ENCODE measurements around the gene COL25A1.

COL25A1 gene

GRCh38 chr4:108799306-108799705 is 503.2 kb downstream of the COL25A1 start:
- no peak for DNase-seq

- no peak for DNase-seq
Measured at GRCh38 chr4:108796173-108796572, 506.3 kb downstream of the COL25A1 start.

- DNase-seq = no peak
Measured at GRCh38 chr4:108795733-108796132, 506.7 kb downstream of the COL25A1 start.

- no peak for DNase-seq
Measured at GRCh38 chr4:108794136-108794535, 508.3 kb downstream of the COL25A1 start.

GRCh38 chr4:108793415-108793814 is 509.0 kb downstream of the COL25A1 start:
- no peak for DNase-seq

- no peak for DNase-seq
Measured at GRCh38 chr4:108788731-108789130, 513.7 kb downstream of the COL25A1 start.

- no peak for DNase-seq
Measured at GRCh38 chr4:108787724-108788123, 514.7 kb downstream of the COL25A1 start.

GRCh38 chr4:108787106-108787505 is 515.4 kb downstream of the COL25A1 start:
- no peak for DNase-seq

GRCh38 chr4:108786351-108786750 is 516.1 kb downstream of the COL25A1 start:
- DNase-seq = no peak

GRCh38 chr4:108783665-108784463 is 518.6 kb downstream of the COL25A1 start:
- no peak for DNase-seq

GRCh38 chr4:108779958-108780357 is 522.5 kb downstream of the COL25A1 start:
- no peak for DNase-seq

GRCh38 chr4:108777388-108777787 is 525.1 kb downstream of the COL25A1 start:
- DNase-seq = no peak

GRCh38 chr4:108775921-108776320 is 526.5 kb downstream of the COL25A1 start:
- no peak for DNase-seq

- DNase-seq = no peak
Measured at GRCh38 chr4:108774809-108775530, 527.5 kb downstream of the COL25A1 start.

- no peak for DNase-seq
Measured at GRCh38 chr4:108772402-108772801, 530.1 kb downstream of the COL25A1 start.

- no peak for DNase-seq
Measured at GRCh38 chr4:108766058-108766457, 536.4 kb downstream of the COL25A1 start.

- DNase-seq = no peak
Measured at GRCh38 chr4:108763986-108764385, 538.5 kb downstream of the COL25A1 start.

GRCh38 chr4:108763226-108763593 is 539.2 kb downstream of the COL25A1 start:
- DNase-seq = no peak

- no peak for DNase-seq
Measured at GRCh38 chr4:108762559-108763225, 539.8 kb downstream of the COL25A1 start, which contains the start of gene ETNPPL. ETNPPL (minus strand) TSS chr4:108763053; CDS start chr4:108762898, 155 bp downstream.
